ENCODE measurements around the gene ALDH1A1.

- no peak for TF ChIP-seq CTCF (IDR thresholded peaks at IDR 0.05)
- no peak for TF ChIP-seq POLR2A (IDR thresholded peaks at IDR 0.05)
These were observed 7.6 kb upstream of the ALDH1A1 start for GRCh38 chr9:72960446-72960845.
